ENCODE measurements around the gene C11orf98.
"Not testable (repeated sequence)": the region's sequence is repeated elsewhere in the genome, so short reads cannot be mapped to it uniquely, and the experiment has no call there.

C11orf98 gene

DNA sequence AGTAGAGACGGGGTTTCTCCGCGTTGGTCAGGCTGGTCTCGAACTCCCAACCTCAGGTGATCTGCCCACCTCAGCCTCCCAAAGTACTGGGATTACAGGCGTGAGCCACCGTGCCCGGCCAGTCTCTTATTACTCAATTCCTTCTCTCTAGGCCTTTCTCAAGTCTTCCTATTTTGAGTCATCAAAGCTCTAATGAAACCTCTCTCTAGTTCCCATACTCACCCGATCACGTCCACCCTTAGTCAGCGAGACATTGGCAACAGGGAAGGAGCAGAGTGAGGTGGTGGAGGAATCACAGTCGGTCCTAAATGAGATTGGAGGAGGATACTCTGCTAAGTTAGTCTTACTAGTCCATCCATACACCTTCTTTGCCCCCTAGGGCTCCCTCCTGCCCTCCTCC is 37.2 kb upstream of the C11orf98 start:
- Histone ChIP-seq H3K9ac (ENCODE audit: low read length) (no peak overlapping the region), H3K27ac (ENCODE audit: low read depth, low read length) (no peak overlapping the region), H3K79me2 (ENCODE audit: insufficient read depth, low read length) (no peaks in the 10 kb centered on the region), H3K4me2 (ENCODE audit: low read depth, low read length, poor library complexity, severe bottlenecking) (no peak overlapping the region), H2AFZ (ENCODE audit: low read depth, low read length, severe bottlenecking) (no peak overlapping the region), H4K20me1 (ENCODE audit: low read depth, low read length) (no peaks in the 10 kb centered on the region), H3K27me3 (ENCODE audit: low read length) (no peaks in the 10 kb centered on the region), H3K9me3 (ENCODE audit: insufficient read depth, low read length) (no peaks in the 10 kb centered on the region), H3K36me3 (ENCODE audit: low read length) (no peaks in the 10 kb centered on the region; the same call in 1 of the 2 replicates), H3K4me3 (ENCODE audit: insufficient read depth, low read length, poor library complexity, severe bottlenecking) (no peak overlapping the region), H3F3A (ENCODE audit: insufficient read depth) (peaks cover 6% of the 10 kb centered on the region; the same call in 1 of the 2 replicates), H3K9me2 (replicated peaks; ENCODE audit: insufficient read depth, low read length) (no peaks in the 10 kb centered on the region)
- no peak for TF ChIP-seq CTCF (IDR thresholded peaks at IDR 0.05; ENCODE audit: insufficient read depth, low read length, poor library complexity, severe bottlenecking)
- no peak for TF ChIP-seq EZH2phosphoT487 (conservative IDR thresholded peaks at IDR 0.05; ENCODE audit: low read length)

GRCh38 chr11:62694455-62695167 is 29.6 kb upstream of the C11orf98 start:
- Histone ChIP-seq H3K36me3 (ENCODE audit: low read length) (no peaks in the 10 kb centered on the region), H3F3A (ENCODE audit: insufficient read depth) (0 out of 2 replicates have a peak, but pooled peaks cover 3% of the 10 kb centered on the region), H3K27ac (ENCODE audit: low read depth, low read length) (no peak overlapping the region), H3K9me3 (ENCODE audit: insufficient read depth, low read length) (no peaks in the 10 kb centered on the region), H3K9me2 (replicated peaks; ENCODE audit: insufficient read depth, low read length) (no peaks in the 10 kb centered on the region), H3K4me2 (ENCODE audit: low read depth, low read length, poor library complexity, severe bottlenecking) (no peak overlapping the region), H4K20me1 (ENCODE audit: low read depth, low read length) (no peaks in the 10 kb centered on the region), H2AFZ (ENCODE audit: low read depth, low read length, severe bottlenecking) (no peak overlapping the region), H3K9ac (ENCODE audit: low read length) (no peak overlapping the region), H3K27me3 (ENCODE audit: low read length) (no peaks in the 10 kb centered on the region), H3K4me3 (ENCODE audit: insufficient read depth, low read length, poor library complexity, severe bottlenecking) (no peak overlapping the region), H3K79me2 (ENCODE audit: insufficient read depth, low read length) (no peaks in the 10 kb centered on the region)
- TF ChIP-seq EZH2phosphoT487 (conservative IDR thresholded peaks at IDR 0.05; ENCODE audit: low read length) (no peak), CTCF (IDR thresholded peaks at IDR 0.05; ENCODE audit: insufficient read depth, low read length, poor library complexity, severe bottlenecking) (peak; percentile 85)

DNA sequence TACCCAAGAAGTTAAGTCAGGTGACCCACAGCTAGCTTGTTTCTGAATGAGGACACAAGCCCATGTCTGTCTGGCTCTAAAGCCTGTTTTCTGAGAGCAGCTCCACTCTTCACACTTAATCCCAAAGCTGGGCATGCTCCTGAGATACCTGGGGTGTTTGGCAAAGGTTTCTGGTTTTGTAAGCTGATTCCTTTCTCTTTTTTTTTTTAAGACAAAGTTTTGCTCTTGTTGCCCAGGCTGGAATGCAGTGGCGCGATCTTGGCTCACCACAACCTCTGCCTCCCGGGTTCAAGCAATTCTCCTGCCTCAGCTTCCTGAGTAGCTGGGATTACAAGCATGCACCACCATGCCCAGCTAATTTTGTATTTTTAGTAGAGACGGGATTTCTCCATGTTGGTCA is 28.6 kb upstream of the C11orf98 start:
- H3K36me3 ChIP-seq (ENCODE audit: low read length), result not testable (repeated sequence)

DNA sequence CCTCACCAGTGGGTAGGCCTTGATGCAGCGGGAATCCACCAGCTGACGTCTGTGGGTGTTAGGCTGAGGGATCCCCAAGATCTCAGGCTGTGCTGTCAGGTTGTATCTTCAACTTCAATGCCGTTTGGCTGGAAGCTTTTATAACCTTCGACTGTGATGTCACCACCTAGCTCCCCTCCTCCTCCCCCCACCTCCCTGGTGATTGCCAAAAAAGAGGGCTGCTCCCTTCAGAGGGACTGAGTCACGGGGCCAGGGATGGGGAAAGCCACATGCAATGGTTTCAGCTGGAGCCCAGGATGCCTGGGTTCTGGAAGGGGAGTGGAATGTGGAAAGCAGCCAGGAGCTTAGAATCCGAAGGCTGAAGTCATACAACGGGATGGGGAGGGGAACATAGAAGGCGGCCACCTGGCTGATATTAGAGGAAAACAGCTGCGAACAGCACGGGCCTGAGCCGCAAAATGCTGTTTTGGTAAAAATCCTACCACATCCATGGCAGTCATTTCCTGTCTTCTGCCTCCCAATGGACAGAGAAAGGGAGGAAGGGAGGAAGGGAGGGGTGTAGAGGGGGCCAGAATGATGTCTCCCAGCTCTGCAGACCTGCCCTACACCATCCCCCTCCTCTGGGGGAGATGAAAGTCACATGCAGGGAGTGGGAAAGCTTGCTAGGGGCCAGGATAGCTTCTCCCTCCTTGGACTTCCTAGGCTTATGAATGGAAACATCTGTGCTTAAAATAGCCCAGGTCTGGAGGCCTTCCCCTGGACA is 24.6 kb upstream of the C11orf98 start, which contains the start of gene LRRN4CL:
TSS of gene LRRN4CL (minus strand) at position 110 of the 763 bp plus-strand sequence. CDS start 1,022 bp downstream, outside the sequence.
- H3K36me3 ChIP-seq (ENCODE audit: low read length), result no peaks in the 10 kb centered on the region
- no peak within 1 kb of the TSS for H3K27ac ChIP-seq (ENCODE audit: low read depth, low read length)
- H3F3A ChIP-seq (ENCODE audit: insufficient read depth), result no peaks in the 10 kb centered on the region
- H3K9ac ChIP-seq (ENCODE audit: low read length), result no peak within 1 kb of the TSS
- no peaks in the 10 kb centered on the region for H4K20me1 ChIP-seq (ENCODE audit: low read depth, low read length)
- no peaks in the 10 kb centered on the region for H3K9me2 ChIP-seq (replicated peaks; ENCODE audit: insufficient read depth, low read length)
- no peaks in the 10 kb centered on the region for H3K9me3 ChIP-seq (ENCODE audit: insufficient read depth, low read length)
- no peak within 1 kb of the TSS for H2AFZ ChIP-seq (ENCODE audit: low read depth, low read length, severe bottlenecking)
- H3K27me3 ChIP-seq (ENCODE audit: low read length), result no peaks in the 10 kb centered on the region
- H3K79me2 ChIP-seq (ENCODE audit: insufficient read depth, low read length), result no peaks in the 10 kb centered on the region
- no peak within 1 kb of the TSS for H3K4me3 ChIP-seq (ENCODE audit: insufficient read depth, low read length, poor library complexity, severe bottlenecking)
- TF ChIP-seq EZH2phosphoT487 (conservative IDR thresholded peaks at IDR 0.05; ENCODE audit: low read length), result no peak
- TF ChIP-seq CTCF (IDR thresholded peaks at IDR 0.05; ENCODE audit: insufficient read depth, low read length, poor library complexity, severe bottlenecking), result no peak
- H3K4me2 ChIP-seq (ENCODE audit: low read depth, low read length, poor library complexity, severe bottlenecking), result no peak within 1 kb of the TSS

More for the DNA sequence above, 28.6 kb upstream of the C11orf98 start:
- H3K27me3 ChIP-seq (ENCODE audit: low read length); H3K4me2 ChIP-seq (ENCODE audit: low read depth, low read length, poor library complexity, severe bottlenecking); H3K9me2 ChIP-seq (replicated peaks; ENCODE audit: insufficient read depth, low read length); H3K27ac ChIP-seq (ENCODE audit: low read depth, low read length); H3K79me2 ChIP-seq (ENCODE audit: insufficient read depth, low read length); H3F3A ChIP-seq (ENCODE audit: insufficient read depth); H3K9me3 ChIP-seq (ENCODE audit: insufficient read depth, low read length); H3K4me3 ChIP-seq (ENCODE audit: insufficient read depth, low read length, poor library complexity, severe bottlenecking); H2AFZ ChIP-seq (ENCODE audit: low read depth, low read length, severe bottlenecking); H3K9ac ChIP-seq (ENCODE audit: low read length); H4K20me1 ChIP-seq (ENCODE audit: low read depth, low read length): not testable (repeated sequence)
